ENCODE results near the gene MDFI. TPM values are rescaled to one million over a fixed set of nuclear protein-coding genes. Genes with fewer than 3 reads are reported as not detected.

The MDFI gene
- total RNA-seq, 1 donor from 2014 or later, result 75.9 TPM

- no peak overlapping the region for H3K4me3 Mint-ChIP-seq (ENCODE audit: unreplicated experiment)
- peaks cover 45% of the 10 kb centered on the region for H3K4me1 Mint-ChIP-seq (ENCODE audit: unreplicated experiment)
- peaks cover 2% of the 10 kb centered on the region for H3K36me3 Mint-ChIP-seq (ENCODE audit: unreplicated experiment)
- H3K9me3 Mint-ChIP-seq (ENCODE audit: unreplicated experiment), result peaks cover 5% of the 10 kb centered on the region
- H3K27ac Mint-ChIP-seq (ENCODE audit: unreplicated experiment), result peak overlapping the region; percentile 59
- no peaks in the 10 kb centered on the region for H3K27me3 Mint-ChIP-seq (ENCODE audit: unreplicated experiment)
- TF ChIP-seq, protein P1, sequence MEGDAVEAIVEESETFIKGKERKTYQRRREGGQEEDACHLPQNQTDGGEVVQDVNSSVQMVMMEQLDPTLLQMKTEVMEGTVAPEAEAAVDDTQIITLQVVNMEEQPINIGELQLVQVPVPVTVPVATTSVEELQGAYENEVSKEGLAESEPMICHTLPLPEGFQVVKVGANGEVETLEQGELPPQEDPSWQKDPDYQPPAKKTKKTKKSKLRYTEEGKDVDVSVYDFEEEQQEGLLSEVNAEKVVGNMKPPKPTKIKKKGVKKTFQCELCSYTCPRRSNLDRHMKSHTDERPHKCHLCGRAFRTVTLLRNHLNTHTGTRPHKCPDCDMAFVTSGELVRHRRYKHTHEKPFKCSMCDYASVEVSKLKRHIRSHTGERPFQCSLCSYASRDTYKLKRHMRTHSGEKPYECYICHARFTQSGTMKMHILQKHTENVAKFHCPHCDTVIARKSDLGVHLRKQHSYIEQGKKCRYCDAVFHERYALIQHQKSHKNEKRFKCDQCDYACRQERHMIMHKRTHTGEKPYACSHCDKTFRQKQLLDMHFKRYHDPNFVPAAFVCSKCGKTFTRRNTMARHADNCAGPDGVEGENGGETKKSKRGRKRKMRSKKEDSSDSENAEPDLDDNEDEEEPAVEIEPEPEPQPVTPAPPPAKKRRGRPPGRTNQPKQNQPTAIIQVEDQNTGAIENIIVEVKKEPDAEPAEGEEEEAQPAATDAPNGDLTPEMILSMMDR (IDR thresholded peaks at IDR 0.05), result no peak
- DNase-seq (ENCODE audit: extremely low spot score, unreplicated experiment), result no peak
Measured at GRCh38 chr6:41625442-41625841, 12.8 kb upstream of the MDFI start.

DNA sequence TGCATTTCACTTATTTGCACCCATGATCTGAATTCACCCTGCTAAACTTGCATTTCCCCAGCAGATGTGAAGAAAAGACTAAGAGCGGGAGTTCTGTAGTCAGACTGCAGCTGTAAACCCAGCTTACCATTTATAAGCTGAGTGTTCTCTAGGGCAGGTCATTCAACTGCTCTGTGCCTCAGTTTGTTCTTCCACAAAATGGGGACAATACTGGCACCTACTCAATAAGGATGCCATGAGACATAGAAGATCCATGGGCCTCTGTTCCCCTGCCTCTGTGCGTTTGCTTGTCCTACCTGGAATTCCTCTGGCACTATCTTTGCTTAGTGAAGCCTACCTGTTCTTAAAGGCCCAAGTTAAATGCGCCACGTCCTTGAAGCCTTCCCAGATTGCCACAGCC, 12.2 kb upstream of the MDFI start:
- Mint-ChIP-seq H3K36me3 (ENCODE audit: unreplicated experiment) (peaks cover 2% of the 10 kb centered on the region), H3K27me3 (ENCODE audit: unreplicated experiment) (no peaks in the 10 kb centered on the region), H3K4me3 (ENCODE audit: unreplicated experiment) (no peak overlapping the region), H3K27ac (ENCODE audit: unreplicated experiment) (peak overlapping the region; percentile 59), H3K9me3 (ENCODE audit: unreplicated experiment) (peaks cover 5% of the 10 kb centered on the region), H3K4me1 (ENCODE audit: unreplicated experiment) (peaks cover 45% of the 10 kb centered on the region)
- no peak for DNase-seq (ENCODE audit: extremely low spot score, unreplicated experiment)
- TF ChIP-seq, protein P1 (IDR thresholded peaks at IDR 0.05), result no peak

GRCh38 chr6:41626917-41627316, 11.4 kb upstream of the MDFI start:
- Mint-ChIP-seq H3K36me3 (ENCODE audit: unreplicated experiment) (no peaks in the 10 kb centered on the region), H3K27me3 (ENCODE audit: unreplicated experiment) (no peaks in the 10 kb centered on the region), H3K9me3 (ENCODE audit: unreplicated experiment) (no peaks in the 10 kb centered on the region), H3K4me1 (ENCODE audit: unreplicated experiment) (peaks cover 40% of the 10 kb centered on the region), H3K27ac (ENCODE audit: unreplicated experiment) (no peak overlapping the region), H3K4me3 (ENCODE audit: unreplicated experiment) (no peak overlapping the region)
- TF ChIP-seq, protein P1 (IDR thresholded peaks at IDR 0.05), result no peak
- DNase-seq (ENCODE audit: extremely low spot score, unreplicated experiment), result no peak

DNA sequence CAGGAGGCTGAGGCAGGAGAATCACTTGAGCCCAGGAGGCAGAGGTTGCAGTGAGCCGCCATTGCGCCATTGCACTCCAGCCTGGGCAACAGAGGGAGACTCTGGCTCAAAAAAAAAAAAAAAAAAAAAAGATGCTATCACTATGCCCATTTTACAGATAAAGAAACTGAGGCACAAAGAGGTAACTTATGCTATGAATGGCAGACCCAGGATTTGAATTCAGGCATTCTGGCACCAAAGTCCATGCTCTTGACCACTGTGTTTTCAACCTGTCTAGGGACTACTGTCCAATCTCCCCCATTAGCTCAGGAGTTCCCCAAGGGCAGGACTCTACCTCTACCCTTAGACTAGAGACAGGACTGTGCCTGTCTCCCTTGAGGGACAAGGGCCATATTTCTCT, 9.1 kb upstream of the MDFI start:
- Mint-ChIP-seq H3K27me3 (ENCODE audit: unreplicated experiment) (no peaks in the 10 kb centered on the region), H3K4me3 (ENCODE audit: unreplicated experiment) (no peak overlapping the region), H3K9me3 (ENCODE audit: unreplicated experiment) (no peaks in the 10 kb centered on the region), H3K36me3 (ENCODE audit: unreplicated experiment) (no peaks in the 10 kb centered on the region), H3K4me1 (ENCODE audit: unreplicated experiment) (peaks cover 25% of the 10 kb centered on the region), H3K27ac (ENCODE audit: unreplicated experiment) (no peak overlapping the region)
- TF ChIP-seq, protein P1 (IDR thresholded peaks at IDR 0.05), result no peak
- DNase-seq (ENCODE audit: extremely low spot score, unreplicated experiment), result no peak

DNA sequence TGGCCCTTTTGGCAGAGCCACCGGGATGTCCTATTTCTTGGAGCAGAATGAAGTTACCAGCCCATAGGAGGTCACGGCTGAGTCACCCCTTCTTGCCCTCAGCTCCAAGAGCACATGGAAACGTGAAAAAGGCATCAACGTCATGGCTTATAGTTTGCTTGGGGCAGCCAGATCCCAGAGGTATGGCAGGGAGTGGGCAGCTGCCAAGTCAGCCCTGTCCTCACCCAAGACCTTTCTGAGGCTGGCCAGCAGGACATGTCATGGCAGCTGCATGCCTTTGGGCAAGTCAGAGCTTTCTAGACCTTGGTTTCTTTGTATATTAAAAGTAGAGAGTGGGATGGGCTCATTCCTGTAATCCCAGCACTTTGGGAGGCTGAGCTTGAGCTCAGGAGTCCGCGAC, 8.2 kb upstream of the MDFI start:
- no peak overlapping the region for H3K4me3 Mint-ChIP-seq (ENCODE audit: unreplicated experiment)
- no peaks in the 10 kb centered on the region for H3K36me3 Mint-ChIP-seq (ENCODE audit: unreplicated experiment)
- no peak overlapping the region for H3K27ac Mint-ChIP-seq (ENCODE audit: unreplicated experiment)
- TF ChIP-seq, protein P1 (IDR thresholded peaks at IDR 0.05), result no peak
- H3K9me3 Mint-ChIP-seq (ENCODE audit: unreplicated experiment), result no peaks in the 10 kb centered on the region
- peaks cover 32% of the 10 kb centered on the region for H3K4me1 Mint-ChIP-seq (ENCODE audit: unreplicated experiment)
- H3K27me3 Mint-ChIP-seq (ENCODE audit: unreplicated experiment), result no peaks in the 10 kb centered on the region
- DNase-seq (ENCODE audit: extremely low spot score, unreplicated experiment), result no peak

All from osteocyte (in vitro differentiated cells).